HepG2 (cell line): ENCODE data around the gene GRIN3A. TPM values are rescaled to one million over a fixed set of nuclear protein-coding genes. Genes with fewer than 3 reads are reported as not detected.

Experiments
- ATAC-seq: fragments of 200-7000 bp; cut with Tn5 transposase; 3 replicates; pipeline ENCODE4 v1.9.1; 2020; ENCODE audit warnings: mild to moderate bottlenecking, moderate library complexity
- BruUV-seq: library from RNA; stranded (reverse); fragments of 400-500 nt; replicated peaks from 2 replicates; lab custom pipeline; 2021; lab: Mats Ljungman, UMichigan
- CTCF ChIA-PET: fragments of 300-600 bp; formaldehyde crosslinking; extraction: SDS; loops from one replicate; lab custom pipeline; 2021; ENCODE audit warnings: low total read pairs, inconsistent platforms, low intra/inter-chr PET ratio; lab: Yijun Ruan, JAX
- POLR2A ChIA-PET: fragments of 350-600 bp; sonication (Branson Sonifier 250); formaldehyde crosslinking; loops from one replicate; lab custom pipeline; 2020; ENCODE audit warnings: antibody characterized with exemption, inconsistent platforms; lab: Yijun Ruan, JAX
- DNase-seq: peaks from one replicate; pipeline ENCODE4 v3.0.0-alpha.2; 2015; ENCODE audit warnings: low spot score
- FAIRE-seq: peaks from 3 replicates; lab custom pipeline; 2011; peaks lifted over from hg19 to GRCh38; lab: Jason Lieb, UNC
- H2AFZ ChIP-seq: one replicate; pipeline ENCODE4 v1.6.1; 2011; ENCODE audit warnings: low read length, inconsistent platforms
- H3K27ac ChIP-seq: fragments of 300-600 bp; 3 replicates; pipeline ENCODE4 v1.8.0; 2011; ENCODE audit warnings: mixed run types, mild to moderate bottlenecking, mixed read lengths, low read length, inconsistent platforms; ENCODE audit not compliant: insufficient read depth; ENCODE audit errors: extremely low read length
- H3K27me3 ChIP-seq, 2 experiments: fragments of 200-600 bp in 1 of 2; 2 replicates in 1 of 2; 3 replicates in 1 of 2; pipeline versions ENCODE4 v1.6.0 to v1.8.0; 2011; ENCODE audit warnings: low read length in 2 of 2, mild to moderate bottlenecking in 2 of 2, moderate library complexity in 2 of 2, inconsistent platforms in 1 of 2; ENCODE audit not compliant: insufficient read depth in 2 of 2, control insufficient read depth in 1 of 2
- H3K36me3 ChIP-seq, 2 experiments: fragments of 200-600 bp in 1 of 2; replicated peaks in 1 of 2; 2 replicates in 1 of 2; 3 replicates in 1 of 2; pipeline versions ENCODE4 v1.5.1 to v1.8.0; 2011; ENCODE audit warnings: low read length in 2 of 2, inconsistent platforms in 1 of 2; ENCODE audit not compliant: insufficient read depth in 2 of 2, control insufficient read depth in 1 of 2
- H3K4me1 ChIP-seq: 2 replicates; pipeline ENCODE4 v1.5.1; 2012; ENCODE audit warnings: low read length, inconsistent platforms; ENCODE audit not compliant: insufficient read depth
- H3K4me2 ChIP-seq: 2 replicates; pipeline ENCODE4 v1.6.0; 2011; ENCODE audit warnings: low read depth, low read length, inconsistent platforms
- H3K4me3 ChIP-seq, 3 experiments: fragments of 200-600 bp in 1 of 3; sonication (generic), shearing (Covaris generic) in 1 of 3; replicated peaks in 1 of 3; 2 replicates each; pipeline ENCODE4 v1.5.1; 2011 to 2016; ENCODE audit warnings: low read length in 3 of 3, inconsistent platforms in 2 of 3, low read depth in 2 of 3, mild to moderate bottlenecking in 2 of 3, control low read depth in 1 of 3, mixed read lengths in 1 of 3; ENCODE audit not compliant: insufficient read depth in 1 of 3
- H3K79me2 ChIP-seq: one replicate; pipeline ENCODE4 v1.6.1; 2011; ENCODE audit warnings: low read length, inconsistent platforms; ENCODE audit not compliant: insufficient read depth
- H3K9ac ChIP-seq: 2 replicates; pipeline ENCODE4 v1.6.0; 2011; ENCODE audit warnings: mild to moderate bottlenecking, low read depth, low read length, inconsistent platforms; ENCODE audit not compliant: insufficient read depth
- H3K9me3 ChIP-seq: 2 replicates; pipeline ENCODE4 v1.5.1; 2012; ENCODE audit warnings: mild to moderate bottlenecking, low read length
- H4K20me1 ChIP-seq: 2 replicates; pipeline ENCODE4 v1.6.0; 2011; ENCODE audit warnings: inconsistent platforms, mild to moderate bottlenecking, low read length, moderate library complexity; ENCODE audit not compliant: insufficient read depth
- HNRNPUL1 ChIP-seq: fragments of 200-400 bp; formaldehyde crosslinking; IDR thresholded peaks from 2 replicates; pipeline ENCODE4 v1.6.1; 2017; ENCODE audit warnings: low read depth, mild to moderate bottlenecking, low read length, moderate library complexity
- MTF2 ChIP-seq: sonication (generic); formaldehyde crosslinking; IDR thresholded peaks from 2 replicates; pipeline ENCODE4 v1.5.0; 2020; ENCODE audit warnings: missing genetic modification reagents, borderline replicate concordance
- TFAP4 ChIP-seq: sonication (generic); IDR thresholded peaks from 2 replicates; pipeline ENCODE4 v1.6.1; 2016; ENCODE audit warnings: low read depth, borderline replicate concordance
- ZFX ChIP-seq: sonication (generic); formaldehyde crosslinking; IDR thresholded peaks from 2 replicates; pipeline ENCODE4 v1.4.0; 2020; ENCODE audit warnings: mild to moderate bottlenecking, low read depth, missing genetic modification reagents, moderate library complexity
- ZNF510 ChIP-seq: sonication (generic); formaldehyde crosslinking; IDR thresholded peaks from 2 replicates; pipeline ENCODE4 v1.4.0; 2020; ENCODE audit warnings: low read depth, mild to moderate bottlenecking, missing genetic modification reagents
- ZNF7 ChIP-seq: IDR thresholded peaks from 2 replicates; pipeline ENCODE4 v1.6.1; 2016; ENCODE audit warnings: missing biosample characterization, missing genetic modification reagents
- WGBS: methylation state at CpG from one replicate; pipeline ENCODE4 v1.1.6; 2017; ENCODE audit warnings: low lambda C conversion rate; 5-methylcytosine and 5-hydroxymethylcytosine counted together
- in situ Hi-C: cut with HindIII; loops from 2 replicates; pipeline ENCODE4 v1.10.0; 2017; ENCODE audit warnings: low pct_unique_long_range_greater_than_20kb; ENCODE audit not compliant: extremely low pct_ligation_motif_present
- intact Hi-C: fragments of 100-400 bp; cut with micrococcal nuclease; formaldehyde crosslinking; loops from one replicate; pipeline ENCODE4 v1.10.0; 2022; ENCODE audit not compliant: unreplicated experiment
- polyA plus RNA-seq, 8 experiments: library from polyadenylated mRNA; depleted of rRNA in 3 of 8; stranded (reverse) in 7 of 8; unstranded in 1 of 8; fragments of >200 nt; fragmentation: Illumina TruSeq in 4 of 8; extraction: Trizol in 4 of 8; gene quantifications; 2 replicates each; pipeline versions ENCODE4 v1.2.1 to v1.2.3, GENCODE V29; 2011 to 2016; ENCODE audit warnings: low read depth in 4 of 8, missing spikeins in 1 of 8, mixed read lengths in 1 of 8; ENCODE audit not compliant: insufficient read depth in 1 of 8
- total RNA-seq, 5 experiments: library from RNA; depleted of rRNA; stranded (reverse); fragments of >200 nt; fragmentation: Illumina TruSeq; extraction: Trizol; gene quantifications; 2 replicates each; pipeline ENCODE4 v1.2.3, GENCODE V29; 2016; ENCODE audit warnings: low read depth in 1 of 5

Gene GRIN3A
- total and polyA plus RNA-seq, 2 of the 13 experiments (the other 11 are each of a cell fraction or from before 2014, with no cell fraction given), result not detected

- no peak for TF ChIP-seq TFAP4
These were observed 60.6 kb downstream of the GRIN3A start (continued) for GRCh38 chr9:101677861-101678260.

GRCh38 chr9:101675341-101675740 is 63.1 kb downstream of the GRIN3A start:
- Histone ChIP-seq H3K9ac (no peak overlapping the region), H3K4me3 (no peak overlapping the region), H3K4me2 (no peak overlapping the region), H3K27me3 (no peaks in the 10 kb centered on the region), H3K36me3 (no peaks in the 10 kb centered on the region), H2AFZ (no peak overlapping the region), H4K20me1 (no peaks in the 10 kb centered on the region), H3K4me1 (no peaks in the 10 kb centered on the region), H3K9me3 (no peaks in the 10 kb centered on the region), H3K27ac (no peak overlapping the region), H3K79me2 (no peaks in the 10 kb centered on the region)
- TF ChIP-seq MTF2 (CRISPR knock-in tag) (no peak), ZNF7 (CRISPR knock-in tag) (no peak)
- CTCF ChIA-PET, result no interaction called here
- DNase-seq (no peak), FAIRE-seq (no peak), ATAC-seq (no peak)
- POLR2A ChIA-PET, result no interaction called here
- WGBS, result 0% methylated on average over 1 of the region's 1 CpG
- intact Hi-C loops (no loop called here), in situ Hi-C loops (no loop called here)
- BruUV-seq, result no TSS peak

- H3K4me2 ChIP-seq, result no peak overlapping the region
- H3K4me1 ChIP-seq, result no peaks in the 10 kb centered on the region
- BruUV-seq, result no TSS peak
- H3K79me2 ChIP-seq, result no peaks in the 10 kb centered on the region
- in situ Hi-C loops, result no loop called here
- H3K4me3 ChIP-seq, result no peak overlapping the region
- H3K9me3 ChIP-seq, result no peaks in the 10 kb centered on the region
- H2AFZ ChIP-seq, result no peak overlapping the region
- ChIA-PET CTCF (no interaction called here), POLR2A (no interaction called here)
- ATAC-seq (no peak), FAIRE-seq (no peak), DNase-seq (no peak)
- 0% methylated on average over 1 of the region's 1 CpG for WGBS
- H3K9ac ChIP-seq, result no peak overlapping the region
- no peak overlapping the region for H3K27ac ChIP-seq
- intact Hi-C loops, result no loop called here
- no peaks in the 10 kb centered on the region for H3K27me3 ChIP-seq
- H3K36me3 ChIP-seq, result no peaks in the 10 kb centered on the region
- H4K20me1 ChIP-seq, result no peaks in the 10 kb centered on the region
- TF ChIP-seq ZNF510 (CRISPR knock-in tag) (no peak), ZFX (no peak), HNRNPUL1 (no peak)
These were observed 64.3 kb downstream of the GRIN3A start for GRCh38 chr9:101674165-101674564.
